Caco-2 (cell line): Measurements from ENCODE around the gene MARCKSL1. TPM values are rescaled to one million over a fixed set of nuclear protein-coding genes. Genes with fewer than 3 reads are reported as not detected.

Experiments used
- BruUV-seq: library from RNA; stranded (reverse); fragments of 400-500 nt; replicated peaks from 2 replicates; lab custom pipeline; 2021; lab: Mats Ljungman, UMichigan
- CTCF ChIA-PET: fragments of 300-600 bp; sonication (Branson Sonifier 250); formaldehyde crosslinking; loops from one replicate; lab custom pipeline; 2022; ENCODE audit warnings: antibody characterized with exemption; lab: Charles Lee
- POLR2A ChIA-PET: fragments of 300-600 bp; sonication (Branson Sonifier 250); formaldehyde crosslinking; loops from one replicate; lab custom pipeline; 2022; ENCODE audit warnings: antibody characterized with exemption; lab: Charles Lee
- DNase-seq, 2 experiments: peaks; one replicate each; pipeline versions ENCODE4 v3.0.0 to v3.0.0-alpha.2; 2020 to 2022
- H3K27me3 ChIP-seq: replicated peaks from 2 replicates; pipeline ENCODE4 v1.6.0; 2011; ENCODE audit warnings: low read length; ENCODE audit not compliant: control insufficient read depth, insufficient read depth
- H3K36me3 ChIP-seq: 2 replicates; pipeline ENCODE4 v1.5.1; 2011; ENCODE audit warnings: low read length; ENCODE audit not compliant: control insufficient read depth, insufficient read depth
- H3K4me1 ChIP-seq: fragments of 250-450 bp; sonication (Bioruptor Pico); 2 replicates; pipeline ENCODE4 v1.5.1; 2020; ENCODE audit warnings: mild to moderate bottlenecking
- H3K4me3 ChIP-seq: 2 replicates; pipeline ENCODE4 v1.5.1; 2011; ENCODE audit warnings: low read depth, mild to moderate bottlenecking, control low read depth, low read length
- H3K9me3 ChIP-seq: fragments of 250-450 bp; sonication (Bioruptor Pico); 2 replicates; pipeline ENCODE4 v1.5.1; 2020; ENCODE audit warnings: mild to moderate bottlenecking, moderate library complexity
- H3K27ac Mint-ChIP-seq: one replicate; pipeline ENCODE4 v1.8.0; 2022; ENCODE audit warnings: mixed read lengths; ENCODE audit not compliant: unreplicated experiment
- H3K27me3 Mint-ChIP-seq: one replicate; pipeline ENCODE4 v1.8.0; 2022; ENCODE audit warnings: mixed read lengths; ENCODE audit not compliant: insufficient read depth, unreplicated experiment
- H3K36me3 Mint-ChIP-seq: one replicate; pipeline ENCODE4 v1.8.0; 2022; ENCODE audit warnings: mild to moderate bottlenecking, mixed read lengths; ENCODE audit not compliant: insufficient read depth, unreplicated experiment
- H3K4me1 Mint-ChIP-seq: one replicate; pipeline ENCODE4 v1.8.0; 2022; ENCODE audit warnings: low read depth, mixed read lengths; ENCODE audit not compliant: unreplicated experiment
- H3K4me3 Mint-ChIP-seq: one replicate; pipeline ENCODE4 v1.8.0; 2022; ENCODE audit warnings: mild to moderate bottlenecking, moderate library complexity, mixed read lengths; ENCODE audit not compliant: unreplicated experiment
- H3K9me3 Mint-ChIP-seq: one replicate; pipeline ENCODE4 v1.8.0; 2022; ENCODE audit warnings: mixed read lengths; ENCODE audit not compliant: unreplicated experiment
- CTCF ChIP-seq, 2 experiments: fragments of 200-600 bp in 1 of 2; IDR thresholded peaks; 1 replicate in 1 of 2; 2 replicates in 1 of 2; pipeline versions ENCODE4 v1.5.1 to v1.8.0; 2011 to 2022; ENCODE audit warnings: antibody characterized with exemption in 1 of 2, control low read depth in 1 of 2, inconsistent platforms in 1 of 2, low read depth in 1 of 2, low read length in 1 of 2, mild to moderate bottlenecking in 1 of 2, moderate library complexity in 1 of 2; ENCODE audit not compliant: insufficient read depth in 1 of 2, severe bottlenecking in 1 of 2, unreplicated experiment in 1 of 2
- intact Hi-C: fragments of 100-400 bp; cut with micrococcal nuclease; formaldehyde crosslinking; loops from one replicate; pipeline ENCODE4 v1.10.0; 2022; ENCODE audit not compliant: unreplicated experiment
- total RNA-seq: library from RNA; stranded (reverse); gene quantifications from 2 replicates; pipeline ENCODE4 v1.2.3, GENCODE V29; 2022

MARCKSL1 gene
- total RNA-seq, 1 experiment from 2014 or later, result 150 TPM

DNA sequence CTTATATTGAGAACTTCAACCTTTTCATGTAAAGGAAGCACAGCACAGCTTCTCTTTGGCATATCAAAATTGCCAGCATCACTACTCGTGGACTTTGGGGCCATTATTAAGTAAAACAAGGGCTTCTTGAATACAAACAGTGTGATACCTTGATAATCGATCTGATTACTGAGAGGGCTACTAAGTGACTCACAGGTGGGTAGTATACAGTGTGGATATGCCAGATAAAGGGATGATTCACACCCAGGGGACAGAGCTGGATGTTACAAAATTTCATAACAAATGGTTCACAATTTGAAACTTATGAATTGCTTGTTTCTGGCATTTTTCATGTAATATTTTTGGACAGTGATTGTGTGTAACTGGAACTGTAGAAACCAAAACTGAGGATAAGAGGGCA lies 28.7 kb downstream of the MARCKSL1 start:
- Mint-ChIP-seq H3K9me3 (no peaks in the 10 kb centered on the region), H3K4me3 (no peak overlapping the region), H3K36me3 (peaks cover 52% of the 10 kb centered on the region), H3K27ac (no peak overlapping the region), H3K27me3 (no peaks in the 10 kb centered on the region), H3K4me1 (peaks cover 15% of the 10 kb centered on the region)
- H3K4me1 ChIP-seq, result no peaks in the 10 kb centered on the region
- CTCF ChIA-PET, result no interaction called here
- H3K4me3 ChIP-seq, result no peak overlapping the region
- intact Hi-C loops, result no loop called here
- DNase-seq, result no peak
- POLR2A ChIA-PET, result no interaction called here
- H3K36me3 ChIP-seq, result no peaks in the 10 kb centered on the region
- TF ChIP-seq CTCF (IDR thresholded peaks at IDR 0.05; ENCODE audit: insufficient read depth in 1 of 2, low read depth in 1 of 2, low read length in 1 of 2, severe bottlenecking in 1 of 2, unreplicated experiment in 1 of 2), result no peak
- H3K9me3 ChIP-seq, result no peaks in the 10 kb centered on the region
- BruUV-seq, result no TSS peak
- no peaks in the 10 kb centered on the region for H3K27me3 ChIP-seq

- no peak overlapping the region for H3K27ac Mint-ChIP-seq
- Histone ChIP-seq H3K4me3 (no peak overlapping the region), H3K36me3 (no peaks in the 10 kb centered on the region), H3K4me1 (no peaks in the 10 kb centered on the region), H3K27me3 (no peaks in the 10 kb centered on the region), H3K9me3 (no peaks in the 10 kb centered on the region)
- no peak overlapping the region for H3K4me3 Mint-ChIP-seq
- ChIA-PET POLR2A (no interaction called here), CTCF (no interaction called here)
- intact Hi-C loops, result no loop called here
- DNase-seq, result no peak
- H3K9me3 Mint-ChIP-seq, result no peaks in the 10 kb centered on the region
- no peaks in the 10 kb centered on the region for H3K27me3 Mint-ChIP-seq
- peaks cover 57% of the 10 kb centered on the region for H3K36me3 Mint-ChIP-seq
- no TSS peak for BruUV-seq
- no peak for TF ChIP-seq CTCF (IDR thresholded peaks at IDR 0.05; ENCODE audit: insufficient read depth in 1 of 2, low read depth in 1 of 2, low read length in 1 of 2, severe bottlenecking in 1 of 2, unreplicated experiment in 1 of 2)
- H3K4me1 Mint-ChIP-seq, result peaks cover 8% of the 10 kb centered on the region
These were observed 30.7 kb downstream of the MARCKSL1 start for GRCh38 chr1:32305310-32305709.

- H3K4me1 ChIP-seq, result no peaks in the 10 kb centered on the region
- ChIA-PET CTCF (no interaction called here), POLR2A (interaction anchor here (0.6 kb wide), 1 partner anchor 11 kb away, joined by 6 read pairs; no protein-coding TSS in a partner anchor)
- Mint-ChIP-seq H3K4me3 (no peak overlapping the region), H3K36me3 (peaks cover 47% of the 10 kb centered on the region), H3K4me1 (peaks cover 8% of the 10 kb centered on the region), H3K27ac (no peak overlapping the region), H3K27me3 (no peaks in the 10 kb centered on the region), H3K9me3 (no peaks in the 10 kb centered on the region)
- no TSS peak for BruUV-seq
- H3K4me3 ChIP-seq, result no peak overlapping the region
- H3K27me3 ChIP-seq, result no peaks in the 10 kb centered on the region
- H3K9me3 ChIP-seq, result no peaks in the 10 kb centered on the region
- TF ChIP-seq CTCF (IDR thresholded peaks at IDR 0.05; ENCODE audit: insufficient read depth in 1 of 2, low read depth in 1 of 2, low read length in 1 of 2, severe bottlenecking in 1 of 2, unreplicated experiment in 1 of 2), result no peak
- H3K36me3 ChIP-seq, result no peaks in the 10 kb centered on the region
- intact Hi-C loops, result no loop called here
- DNase-seq, result no peak
These were observed 31.9 kb downstream of the MARCKSL1 start for GRCh38 chr1:32303997-32304622.
